Measurements from ENCODE around the gene S1PR3.

The S1PR3 gene

GRCh38 chr9:89006267-89006666, 15.0 kb downstream of the S1PR3 start:
- Mint-ChIP-seq H3K9me3 (no peaks in the 10 kb centered on the region), H3K27ac (no peak overlapping the region), H3K36me3 (ENCODE audit: low read depth) (no peaks in the 10 kb centered on the region), H3K27me3 (peaks cover 31% of the 10 kb centered on the region), H3K4me3 (no peak overlapping the region), H3K4me1 (ENCODE audit: low read depth) (peaks cover under 1% of the 10 kb centered on the region)
- DNase-seq = no peak

GRCh38 chr9:89006996-89007967, 16.0 kb downstream of the S1PR3 start:
- no peak overlapping the region for H3K4me3 Mint-ChIP-seq
- H3K4me1 Mint-ChIP-seq (ENCODE audit: low read depth) = no peaks in the 10 kb centered on the region
- no peaks in the 10 kb centered on the region for H3K9me3 Mint-ChIP-seq
- no peak overlapping the region for H3K27ac Mint-ChIP-seq
- H3K36me3 Mint-ChIP-seq (ENCODE audit: low read depth) = no peaks in the 10 kb centered on the region
- DNase-seq = no peak
- H3K27me3 Mint-ChIP-seq = peaks cover 21% of the 10 kb centered on the region

- no peaks in the 10 kb centered on the region for H3K9me3 Mint-ChIP-seq
- no peaks in the 10 kb centered on the region for H3K36me3 Mint-ChIP-seq (ENCODE audit: low read depth)
- no peaks in the 10 kb centered on the region for H3K4me1 Mint-ChIP-seq (ENCODE audit: low read depth)
- no peak for DNase-seq
- no peak overlapping the region for H3K4me3 Mint-ChIP-seq
- H3K27ac Mint-ChIP-seq = no peak overlapping the region
- peaks cover 15% of the 10 kb centered on the region for H3K27me3 Mint-ChIP-seq
Observed at GRCh38 chr9:89008055-89008743, 16.9 kb downstream of the S1PR3 start.

- H3K4me3 Mint-ChIP-seq = no peak overlapping the region
- H3K27me3 Mint-ChIP-seq = peaks cover 15% of the 10 kb centered on the region
- no peaks in the 10 kb centered on the region for H3K36me3 Mint-ChIP-seq (ENCODE audit: low read depth)
- no peak overlapping the region for H3K27ac Mint-ChIP-seq
- H3K4me1 Mint-ChIP-seq (ENCODE audit: low read depth) = no peaks in the 10 kb centered on the region
- no peaks in the 10 kb centered on the region for H3K9me3 Mint-ChIP-seq
- DNase-seq = no peak
Observed at GRCh38 chr9:89008744-89009545, 17.7 kb downstream of the S1PR3 start.

GRCh38 chr9:89009546-89009840, 18.2 kb downstream of the S1PR3 start:
- Mint-ChIP-seq H3K36me3 (ENCODE audit: low read depth) (no peaks in the 10 kb centered on the region), H3K9me3 (no peaks in the 10 kb centered on the region), H3K4me3 (no peak overlapping the region), H3K27me3 (peaks cover 16% of the 10 kb centered on the region), H3K4me1 (ENCODE audit: low read depth) (no peaks in the 10 kb centered on the region), H3K27ac (no peak overlapping the region)
- no peak for DNase-seq

- no peaks in the 10 kb centered on the region for H3K4me1 Mint-ChIP-seq (ENCODE audit: low read depth)
Observed at GRCh38 chr9:89010056-89010455, 18.8 kb downstream of the S1PR3 start.

GRCh38 chr9:89010526-89011111, 19.4 kb downstream of the S1PR3 start:
- peaks cover 19% of the 10 kb centered on the region for H3K27me3 Mint-ChIP-seq
- DNase-seq = no peak
- H3K4me1 Mint-ChIP-seq (ENCODE audit: low read depth) = no peaks in the 10 kb centered on the region
- no peak overlapping the region for H3K4me3 Mint-ChIP-seq
- H3K36me3 Mint-ChIP-seq (ENCODE audit: low read depth) = no peaks in the 10 kb centered on the region
- no peaks in the 10 kb centered on the region for H3K9me3 Mint-ChIP-seq
- H3K27ac Mint-ChIP-seq = no peak overlapping the region

More at GRCh38 chr9:89010056-89010455, 18.8 kb downstream of the S1PR3 start:
- Mint-ChIP-seq H3K4me3 (no peak overlapping the region), H3K9me3 (no peaks in the 10 kb centered on the region), H3K27me3 (peaks cover 19% of the 10 kb centered on the region), H3K27ac (no peak overlapping the region), H3K36me3 (ENCODE audit: low read depth) (no peaks in the 10 kb centered on the region)
- no peak for DNase-seq

GRCh38 chr9:89011683-89012082, 20.4 kb downstream of the S1PR3 start:
- H3K4me3 Mint-ChIP-seq = no peak overlapping the region
- H3K27me3 Mint-ChIP-seq = peaks cover 16% of the 10 kb centered on the region
- H3K36me3 Mint-ChIP-seq (ENCODE audit: low read depth) = no peaks in the 10 kb centered on the region
- no peaks in the 10 kb centered on the region for H3K9me3 Mint-ChIP-seq
- no peaks in the 10 kb centered on the region for H3K4me1 Mint-ChIP-seq (ENCODE audit: low read depth)
- H3K27ac Mint-ChIP-seq = no peak overlapping the region
- no peak for DNase-seq

- H3K4me1 Mint-ChIP-seq (ENCODE audit: low read depth) = no peaks in the 10 kb centered on the region
- H3K4me3 Mint-ChIP-seq = no peak overlapping the region
- no peak overlapping the region for H3K27ac Mint-ChIP-seq
- no peak for DNase-seq
- H3K9me3 Mint-ChIP-seq = no peaks in the 10 kb centered on the region
- peaks cover 18% of the 10 kb centered on the region for H3K27me3 Mint-ChIP-seq
- no peaks in the 10 kb centered on the region for H3K36me3 Mint-ChIP-seq (ENCODE audit: low read depth)
Observed at GRCh38 chr9:89012294-89013042, 21.2 kb downstream of the S1PR3 start.

- peaks cover 26% of the 10 kb centered on the region for H3K27me3 Mint-ChIP-seq
- no peak overlapping the region for H3K4me3 Mint-ChIP-seq
- H3K36me3 Mint-ChIP-seq (ENCODE audit: low read depth) = no peaks in the 10 kb centered on the region
- no peak overlapping the region for H3K27ac Mint-ChIP-seq
- no peaks in the 10 kb centered on the region for H3K4me1 Mint-ChIP-seq (ENCODE audit: low read depth)
- DNase-seq = no peak
- no peaks in the 10 kb centered on the region for H3K9me3 Mint-ChIP-seq
Observed at GRCh38 chr9:89013660-89014059, 22.4 kb downstream of the S1PR3 start.

- no peaks in the 10 kb centered on the region for H3K9me3 Mint-ChIP-seq
- H3K36me3 Mint-ChIP-seq (ENCODE audit: low read depth) = no peaks in the 10 kb centered on the region
- no peaks in the 10 kb centered on the region for H3K4me1 Mint-ChIP-seq (ENCODE audit: low read depth)
- no peak overlapping the region for H3K27ac Mint-ChIP-seq
- H3K4me3 Mint-ChIP-seq = no peak overlapping the region
- DNase-seq = no peak
- peaks cover 28% of the 10 kb centered on the region for H3K27me3 Mint-ChIP-seq
Observed at GRCh38 chr9:89014153-89014552, 22.9 kb downstream of the S1PR3 start.

GRCh38 chr9:89015336-89015735, 24.1 kb downstream of the S1PR3 start:
- no peak for DNase-seq
- no peaks in the 10 kb centered on the region for H3K36me3 Mint-ChIP-seq (ENCODE audit: low read depth)
- H3K27me3 Mint-ChIP-seq = peaks cover 29% of the 10 kb centered on the region

GRCh38 chr9:89020754-89021153, 29.5 kb downstream of the S1PR3 start:
- Mint-ChIP-seq H3K36me3 (ENCODE audit: low read depth) (no peaks in the 10 kb centered on the region), H3K9me3 (no peaks in the 10 kb centered on the region), H3K4me3 (no peak overlapping the region), H3K27me3 (peaks cover 24% of the 10 kb centered on the region), H3K4me1 (ENCODE audit: low read depth) (no peaks in the 10 kb centered on the region), H3K27ac (no peak overlapping the region)
- no peak for DNase-seq

More at GRCh38 chr9:89015336-89015735, 24.1 kb downstream of the S1PR3 start:
- H3K9me3 Mint-ChIP-seq = no peaks in the 10 kb centered on the region
- no peak overlapping the region for H3K27ac Mint-ChIP-seq
- H3K4me3 Mint-ChIP-seq = no peak overlapping the region
- H3K4me1 Mint-ChIP-seq (ENCODE audit: low read depth) = no peaks in the 10 kb centered on the region
